Brain microvascular endothelial cell (primary cell): ENCODE measurements around the gene MAP1LC3A.

Source experiments
- DNase-seq: peaks from one replicate; pipeline ENCODE4 v3.0.0-alpha.2; 2020
- H3K27ac ChIP-seq: fragments of 250-450 bp; sonication (Bioruptor Pico); 2 replicates; pipeline ENCODE4 v1.5.1; 2020; ENCODE audit warnings: mild to moderate bottlenecking, moderate library complexity
- H3K27me3 ChIP-seq: fragments of 250-450 bp; sonication (Bioruptor Pico); replicated peaks from 2 replicates; pipeline ENCODE4 v1.5.1; 2020; ENCODE audit warnings: mild to moderate bottlenecking
- H3K36me3 ChIP-seq: fragments of 250-450 bp; sonication (Bioruptor Pico); replicated peaks from 2 replicates; pipeline ENCODE4 v1.5.1; 2020; ENCODE audit warnings: mild to moderate bottlenecking
- H3K4me3 ChIP-seq: 2 replicates; pipeline ENCODE4 v1.5.1; 2011; ENCODE audit warnings: low read depth, mild to moderate bottlenecking, control low read depth, low read length, moderate library complexity
- in situ Hi-C: cut with HindIII; loops from 2 replicates; pipeline ENCODE4 v1.10.0; 2017; ENCODE audit warnings: low sequenced_read_pairs, low pct_ligation_motif_present
- TF ChIP-seq, protein P1 (sequence below): IDR thresholded peaks from 2 replicates; pipeline ENCODE4 v1.5.1; 2011; ENCODE audit warnings: low read depth, mild to moderate bottlenecking, moderate library complexity, low read length, control low read depth, inconsistent platforms; ENCODE audit errors: missing control alignments

Gene MAP1LC3A

DNA sequence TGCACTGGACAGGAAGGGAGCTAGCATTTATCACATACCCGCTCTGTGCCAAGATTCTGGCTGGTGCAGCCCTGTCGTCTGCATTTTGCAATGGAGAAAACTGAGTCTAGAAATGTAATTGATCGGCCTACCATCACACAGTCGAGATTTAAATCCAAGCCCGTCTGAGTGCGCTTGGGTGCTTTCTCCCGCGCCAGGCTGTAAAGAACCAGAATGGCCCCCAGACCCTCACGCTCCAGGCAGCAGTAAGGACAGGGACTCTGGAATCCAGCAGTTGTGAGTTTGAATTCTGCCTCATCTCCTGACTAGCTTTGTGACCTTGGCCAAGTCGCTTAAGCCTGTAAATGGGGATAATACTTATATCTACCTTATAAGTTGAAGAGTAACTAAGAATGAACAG is 31.5 kb upstream of the MAP1LC3A start:
- Histone ChIP-seq H3K4me3 (no peak overlapping the region), H3K27me3 (no peaks in the 10 kb centered on the region), H3K27ac (no peak overlapping the region), H3K36me3 (peaks cover 42% of the 10 kb centered on the region)
- TF ChIP-seq, protein P1, sequence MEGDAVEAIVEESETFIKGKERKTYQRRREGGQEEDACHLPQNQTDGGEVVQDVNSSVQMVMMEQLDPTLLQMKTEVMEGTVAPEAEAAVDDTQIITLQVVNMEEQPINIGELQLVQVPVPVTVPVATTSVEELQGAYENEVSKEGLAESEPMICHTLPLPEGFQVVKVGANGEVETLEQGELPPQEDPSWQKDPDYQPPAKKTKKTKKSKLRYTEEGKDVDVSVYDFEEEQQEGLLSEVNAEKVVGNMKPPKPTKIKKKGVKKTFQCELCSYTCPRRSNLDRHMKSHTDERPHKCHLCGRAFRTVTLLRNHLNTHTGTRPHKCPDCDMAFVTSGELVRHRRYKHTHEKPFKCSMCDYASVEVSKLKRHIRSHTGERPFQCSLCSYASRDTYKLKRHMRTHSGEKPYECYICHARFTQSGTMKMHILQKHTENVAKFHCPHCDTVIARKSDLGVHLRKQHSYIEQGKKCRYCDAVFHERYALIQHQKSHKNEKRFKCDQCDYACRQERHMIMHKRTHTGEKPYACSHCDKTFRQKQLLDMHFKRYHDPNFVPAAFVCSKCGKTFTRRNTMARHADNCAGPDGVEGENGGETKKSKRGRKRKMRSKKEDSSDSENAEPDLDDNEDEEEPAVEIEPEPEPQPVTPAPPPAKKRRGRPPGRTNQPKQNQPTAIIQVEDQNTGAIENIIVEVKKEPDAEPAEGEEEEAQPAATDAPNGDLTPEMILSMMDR: no peak
- no peak for DNase-seq
- in situ Hi-C loops: no loop called here

DNA sequence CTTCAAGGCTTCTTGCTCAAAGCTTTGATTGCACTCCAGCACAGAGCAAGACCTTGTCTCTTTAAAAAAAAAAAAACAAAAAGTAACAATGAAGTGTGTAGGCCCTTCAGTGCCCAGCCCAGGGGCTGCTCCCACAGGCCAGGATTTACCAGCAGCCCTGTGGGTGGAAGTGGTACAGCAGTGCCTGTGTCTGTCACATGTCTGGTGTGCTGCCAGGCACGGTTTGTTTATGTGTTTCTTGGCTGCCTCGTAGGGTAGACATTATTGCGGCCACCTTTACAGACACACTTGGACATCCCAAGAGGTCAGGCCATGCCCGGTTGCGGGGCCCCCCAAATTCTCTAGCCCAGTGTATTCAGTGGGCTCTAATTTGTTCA is 29.6 kb upstream of the MAP1LC3A start:
- Histone ChIP-seq H3K27me3 (no peaks in the 10 kb centered on the region), H3K4me3 (no peak overlapping the region), H3K27ac (no peak overlapping the region), H3K36me3 (peaks cover 61% of the 10 kb centered on the region)
- DNase-seq: no peak
- TF ChIP-seq, protein P1: no peak
- in situ Hi-C loops: no loop called here

DNA sequence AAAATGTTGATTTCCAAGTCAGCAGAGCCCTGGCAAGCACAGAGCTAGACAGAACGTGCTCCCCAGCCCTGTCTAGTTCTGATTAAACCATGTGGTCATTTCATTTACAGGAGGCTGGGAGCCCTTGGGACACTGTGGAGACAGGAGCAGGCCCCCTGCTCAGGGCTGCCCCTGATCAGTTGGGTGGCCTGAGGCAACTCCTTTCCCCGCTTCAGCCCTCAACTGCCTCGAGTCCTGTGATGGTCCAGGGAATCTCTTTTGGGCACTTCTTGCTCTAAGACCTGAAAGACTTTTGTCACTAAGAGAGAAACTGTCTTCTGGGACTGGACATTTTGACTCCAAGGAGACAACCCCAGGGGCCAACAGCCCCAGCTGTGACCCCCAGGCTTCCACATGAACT is 28.8 kb upstream of the MAP1LC3A start:
- Histone ChIP-seq H3K27ac (no peak overlapping the region), H3K4me3 (no peak overlapping the region), H3K36me3 (peaks cover 69% of the 10 kb centered on the region), H3K27me3 (no peaks in the 10 kb centered on the region)
- DNase-seq: no peak
- in situ Hi-C loops: no loop called here
- TF ChIP-seq, protein P1: no peak

DNA sequence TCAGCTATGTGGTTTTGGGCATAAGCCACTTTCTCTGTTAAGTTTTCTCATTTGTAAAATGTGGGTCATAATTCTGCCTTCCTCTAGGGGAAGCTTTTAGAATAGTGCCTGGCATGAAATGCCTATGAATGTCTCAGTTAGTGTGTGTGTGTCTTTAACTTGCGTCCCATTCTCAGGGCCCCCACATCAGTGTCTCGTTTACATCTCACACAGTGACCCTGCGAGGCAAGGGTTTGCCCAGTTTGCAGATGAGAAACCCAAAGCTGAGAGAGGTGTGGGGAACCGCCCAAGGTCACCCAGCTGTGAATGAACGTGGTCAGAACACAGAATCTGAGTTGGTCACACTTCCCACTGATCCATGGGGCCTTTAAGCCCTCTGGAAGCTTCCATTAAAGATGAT is 28.2 kb upstream of the MAP1LC3A start:
- H3K27me3 ChIP-seq: no peaks in the 10 kb centered on the region
- in situ Hi-C loops: no loop called here
- peaks cover 75% of the 10 kb centered on the region for H3K36me3 ChIP-seq
- no peak overlapping the region for H3K4me3 ChIP-seq
- TF ChIP-seq, protein P1: no peak
- no peak for DNase-seq
- no peak overlapping the region for H3K27ac ChIP-seq

DNA sequence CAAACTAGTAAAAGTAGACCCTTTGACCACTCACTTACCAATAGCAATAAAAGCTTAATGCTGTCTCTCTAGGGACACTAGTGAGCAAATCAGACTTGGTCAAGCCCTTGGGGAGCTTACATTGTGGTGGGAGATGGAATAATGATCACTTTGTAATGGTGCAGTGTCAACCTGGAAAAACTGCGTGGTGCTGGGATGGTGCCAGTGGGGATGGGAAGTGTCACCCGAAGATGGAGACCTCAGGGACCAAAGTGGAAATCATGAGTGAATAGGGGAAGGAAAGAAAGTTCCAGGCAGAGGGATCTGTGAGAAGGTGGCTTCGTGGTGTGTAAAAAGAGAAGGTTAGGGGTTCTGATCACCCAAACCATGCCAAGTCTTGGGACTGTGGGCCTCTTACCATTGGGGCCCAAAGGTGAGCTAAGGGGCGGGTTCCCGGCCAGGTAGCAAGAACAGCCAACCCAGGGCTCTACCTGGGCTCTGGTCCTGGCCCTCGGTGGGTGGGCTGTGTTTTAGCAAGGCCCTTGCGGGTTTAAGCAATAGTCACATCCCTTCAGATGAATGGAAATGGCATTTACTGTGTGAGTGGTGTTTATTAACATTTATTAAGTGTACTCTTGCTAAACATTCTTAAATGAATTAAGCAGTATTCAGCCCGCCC is 26.8 kb upstream of the MAP1LC3A start:
- in situ Hi-C loops: no loop called here
- H3K27ac ChIP-seq: no peak overlapping the region
- TF ChIP-seq, protein P1: no peak
- no peak overlapping the region for H3K4me3 ChIP-seq
- DNase-seq: no peak
- H3K27me3 ChIP-seq: no peaks in the 10 kb centered on the region
- peaks cover 84% of the 10 kb centered on the region for H3K36me3 ChIP-seq

DNA sequence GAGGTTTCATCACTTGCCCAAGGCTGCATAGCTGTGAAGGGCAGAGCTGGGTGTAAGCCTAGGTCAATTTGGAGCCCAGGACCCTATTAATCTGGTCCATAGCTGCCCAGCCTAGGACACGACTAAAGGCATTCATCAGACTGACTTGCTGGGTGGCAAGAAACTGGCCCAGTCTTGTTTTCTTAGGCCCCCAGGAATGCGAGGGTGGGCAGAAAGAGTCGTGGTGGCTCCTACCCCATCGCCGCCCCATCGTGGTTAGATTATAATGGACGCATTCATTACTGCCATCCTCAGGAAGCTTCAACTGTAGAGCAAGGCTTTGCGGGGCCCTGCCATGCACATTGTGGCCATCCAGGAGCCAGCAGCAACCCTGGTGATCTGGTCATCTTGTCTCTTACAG is 26.2 kb upstream of the MAP1LC3A start:
- DNase-seq: no peak
- Histone ChIP-seq H3K4me3 (no peak overlapping the region), H3K27ac (no peak overlapping the region), H3K36me3 (peaks cover 84% of the 10 kb centered on the region), H3K27me3 (no peaks in the 10 kb centered on the region)
- in situ Hi-C loops: no loop called here
- TF ChIP-seq, protein P1: no peak
